ENCODE measurements around the gene HOMER2.

DNA sequence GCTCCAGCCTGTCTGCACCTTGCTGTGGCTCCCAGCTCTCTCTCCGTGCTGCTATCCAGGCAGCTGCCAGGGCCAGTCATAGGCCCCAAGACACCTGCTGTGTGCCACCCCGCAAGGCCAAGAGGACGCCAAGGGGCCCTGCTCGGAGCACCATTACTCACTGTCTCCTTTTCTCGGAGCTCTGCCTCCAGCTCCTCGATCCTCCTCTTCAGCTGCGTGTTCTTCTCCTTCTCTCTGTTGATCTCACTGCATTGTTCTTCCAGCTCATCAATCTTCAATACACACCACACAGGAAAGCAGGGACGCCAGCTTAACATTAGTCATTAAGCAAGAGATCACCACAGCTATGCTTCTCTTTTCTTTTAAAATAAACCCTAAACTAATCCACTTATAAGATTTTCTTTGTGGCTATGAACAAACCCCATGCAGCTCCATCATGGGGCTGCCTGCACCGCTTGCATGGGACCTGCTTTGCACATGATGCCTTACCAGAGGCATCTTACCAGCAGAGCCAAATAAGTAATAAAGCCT, 100.5 kb downstream of the HOMER2 start:
- TF ChIP-seq POLR2A (IDR thresholded peaks at IDR 0.05): no peak
- no peak for TF ChIP-seq CTCF (IDR thresholded peaks at IDR 0.05)
- no peak for TF ChIP-seq POLR2AphosphoS5 (IDR thresholded peaks at IDR 0.05)

All from suprapubic skin (tissue), 4 donors.